ENCODE measurements around the gene GPR35.

GPR35 gene

GRCh38 chr2:240645801-240646175 lies 20.5 kb downstream of the GPR35 start:
- Histone ChIP-seq H3K4me3 (replicated peaks; ENCODE audit: insufficient read depth, low read length) (no peak overlapping the region), H3K27ac (replicated peaks) (no peak overlapping the region), H3K27me3 (ENCODE audit: insufficient read depth, poor library complexity, severe bottlenecking) (peaks cover 2% of the 10 kb centered on the region)
- no peak for DNase-seq (ENCODE audit: low read depth in 1 of 2, low spot score in 1 of 2)
- no peak for TF ChIP-seq REST (IDR thresholded peaks at IDR 0.05; ENCODE audit: insufficient replicate concordance, low read depth)
- no peak for TF ChIP-seq SPI1 (IDR thresholded peaks at IDR 0.05; ENCODE audit: borderline replicate concordance, low read depth)
- TF ChIP-seq GABPA (IDR thresholded peaks at IDR 0.05; ENCODE audit: low read depth), result no peak
- no peak for TF ChIP-seq CTCF (IDR thresholded peaks at IDR 0.05; ENCODE audit: insufficient read depth, low read length)
- TF ChIP-seq POLR2AphosphoS5 (IDR thresholded peaks at IDR 0.05; ENCODE audit: low read depth), result no peak

- no peak for TF ChIP-seq SPI1 (IDR thresholded peaks at IDR 0.05; ENCODE audit: borderline replicate concordance, low read depth)
- TF ChIP-seq GABPA (IDR thresholded peaks at IDR 0.05; ENCODE audit: low read depth), result no peak
- no peak for TF ChIP-seq CTCF (IDR thresholded peaks at IDR 0.05; ENCODE audit: insufficient read depth, low read length)
- TF ChIP-seq POLR2AphosphoS5 (IDR thresholded peaks at IDR 0.05; ENCODE audit: low read depth), result no peak
- no peak for TF ChIP-seq REST (IDR thresholded peaks at IDR 0.05; ENCODE audit: insufficient replicate concordance, low read depth)
- peak; percentile 32 to 41 for DNase-seq (ENCODE audit: low read depth in 1 of 2, low spot score in 1 of 2)
- peaks cover 2% of the 10 kb centered on the region for H3K27me3 ChIP-seq (ENCODE audit: insufficient read depth, poor library complexity, severe bottlenecking)
Measured at GRCh38 chr2:240646176-240646899, 21.1 kb downstream of the GPR35 start.

GRCh38 chr2:240646900-240647502 lies 21.7 kb downstream of the GPR35 start:
- peaks cover 4% of the 10 kb centered on the region for H3K27me3 ChIP-seq (ENCODE audit: insufficient read depth, poor library complexity, severe bottlenecking)
- no peak overlapping the region for H3K4me3 ChIP-seq (replicated peaks; ENCODE audit: insufficient read depth, low read length)
- no peak for DNase-seq (ENCODE audit: low read depth in 1 of 2, low spot score in 1 of 2)
- TF ChIP-seq SPI1 (IDR thresholded peaks at IDR 0.05; ENCODE audit: borderline replicate concordance, low read depth), result no peak
- TF ChIP-seq CTCF (IDR thresholded peaks at IDR 0.05; ENCODE audit: insufficient read depth, low read length), result no peak
- TF ChIP-seq REST (IDR thresholded peaks at IDR 0.05; ENCODE audit: insufficient replicate concordance, low read depth), result no peak
- no peak for TF ChIP-seq GABPA (IDR thresholded peaks at IDR 0.05; ENCODE audit: low read depth)
- TF ChIP-seq POLR2AphosphoS5 (IDR thresholded peaks at IDR 0.05; ENCODE audit: low read depth), result no peak
- H3K27ac ChIP-seq (replicated peaks), result no peak overlapping the region

More at GRCh38 chr2:240646176-240646899, 21.1 kb downstream of the GPR35 start:
- H3K27ac ChIP-seq (replicated peaks), result no peak overlapping the region
- H3K4me3 ChIP-seq (replicated peaks; ENCODE audit: insufficient read depth, low read length), result no peak overlapping the region

Data from HL-60 (cell line).